Measurements from ENCODE around the gene CMSS1. TPM values are rescaled to one million over a fixed set of nuclear protein-coding genes. Genes with fewer than 3 reads are reported as not detected.

The CMSS1 gene
- total RNA-seq, 1 donor from 2014 or later: 35.7 TPM

GRCh38 chr3:99891610-99892285 is 74.1 kb downstream of the CMSS1 start:
- no peak overlapping the region for H3K27ac Mint-ChIP-seq

GRCh38 chr3:99892332-99892731 is 74.7 kb downstream of the CMSS1 start:
- no peak for TF ChIP-seq CTCF (IDR thresholded peaks at IDR 0.05; ENCODE audit: unreplicated experiment)
- no peak overlapping the region for H3K4me3 Mint-ChIP-seq (ENCODE audit: low read depth)
- no peak for DNase-seq (ENCODE audit: low spot score, unreplicated experiment)
- H3K27ac Mint-ChIP-seq: no peak overlapping the region
- no peaks in the 10 kb centered on the region for H3K9me3 Mint-ChIP-seq (ENCODE audit: low read depth)
- H3K36me3 Mint-ChIP-seq (ENCODE audit: insufficient read depth): no peaks in the 10 kb centered on the region
- no peaks in the 10 kb centered on the region for H3K27me3 Mint-ChIP-seq
- H3K4me1 Mint-ChIP-seq (ENCODE audit: low read depth): peaks cover 10% of the 10 kb centered on the region

More at GRCh38 chr3:99891610-99892285, 74.1 kb downstream of the CMSS1 start:
- Mint-ChIP-seq H3K4me3 (ENCODE audit: low read depth) (no peak overlapping the region), H3K9me3 (ENCODE audit: low read depth) (no peaks in the 10 kb centered on the region), H3K4me1 (ENCODE audit: low read depth) (peaks cover 10% of the 10 kb centered on the region), H3K27me3 (no peaks in the 10 kb centered on the region), H3K36me3 (ENCODE audit: insufficient read depth) (no peaks in the 10 kb centered on the region)
- no peak for TF ChIP-seq CTCF (IDR thresholded peaks at IDR 0.05; ENCODE audit: unreplicated experiment)
- DNase-seq (ENCODE audit: low spot score, unreplicated experiment): no peak

- H3K4me1 Mint-ChIP-seq (ENCODE audit: low read depth): peaks cover 10% of the 10 kb centered on the region
- H3K9me3 Mint-ChIP-seq (ENCODE audit: low read depth): no peaks in the 10 kb centered on the region
- H3K4me3 Mint-ChIP-seq (ENCODE audit: low read depth): no peak overlapping the region
- DNase-seq (ENCODE audit: low spot score, unreplicated experiment): no peak
- H3K27ac Mint-ChIP-seq: no peak overlapping the region
- H3K27me3 Mint-ChIP-seq: no peaks in the 10 kb centered on the region
- no peak for TF ChIP-seq CTCF (IDR thresholded peaks at IDR 0.05; ENCODE audit: unreplicated experiment)
- no peaks in the 10 kb centered on the region for H3K36me3 Mint-ChIP-seq (ENCODE audit: insufficient read depth)
These were observed 77.6 kb downstream of the CMSS1 start for GRCh38 chr3:99895131-99895696.

- no peak for TF ChIP-seq CTCF (IDR thresholded peaks at IDR 0.05; ENCODE audit: unreplicated experiment)
- no peaks in the 10 kb centered on the region for H3K9me3 Mint-ChIP-seq (ENCODE audit: low read depth)
- no peak for DNase-seq (ENCODE audit: low spot score, unreplicated experiment)
- no peaks in the 10 kb centered on the region for H3K36me3 Mint-ChIP-seq (ENCODE audit: insufficient read depth)
- peaks cover 10% of the 10 kb centered on the region for H3K4me1 Mint-ChIP-seq (ENCODE audit: low read depth)
- no peaks in the 10 kb centered on the region for H3K27me3 Mint-ChIP-seq
- no peak overlapping the region for H3K4me3 Mint-ChIP-seq (ENCODE audit: low read depth)
- peak overlapping the region; percentile 73 for H3K27ac Mint-ChIP-seq
These were observed 78.2 kb downstream of the CMSS1 start for GRCh38 chr3:99895703-99896441.

GRCh38 chr3:99896482-99896881 is 78.8 kb downstream of the CMSS1 start:
- H3K4me1 Mint-ChIP-seq (ENCODE audit: low read depth): peaks cover 14% of the 10 kb centered on the region
- no peaks in the 10 kb centered on the region for H3K9me3 Mint-ChIP-seq (ENCODE audit: low read depth)
- no peaks in the 10 kb centered on the region for H3K36me3 Mint-ChIP-seq (ENCODE audit: insufficient read depth)
- peak overlapping the region; percentile 73 for H3K27ac Mint-ChIP-seq
- no peak overlapping the region for H3K4me3 Mint-ChIP-seq (ENCODE audit: low read depth)
- no peak for DNase-seq (ENCODE audit: low spot score, unreplicated experiment)
- TF ChIP-seq CTCF (IDR thresholded peaks at IDR 0.05; ENCODE audit: unreplicated experiment): no peak
- H3K27me3 Mint-ChIP-seq: no peaks in the 10 kb centered on the region

All from progenitor cell of endocrine pancreas (in vitro differentiated cells).